Trophoblast cell (in vitro differentiated cells and primary cell): Measurements from ENCODE around the gene USP44.

Experiments
- DNase-seq, 2 donors: peaks; one replicate each; pipeline ENCODE4 v3.0.0-alpha.2; 2016
- H2AFZ ChIP-seq: 2 replicates; pipeline ENCODE4 v1.6.1; 2013; ENCODE audit warnings: low read length, moderate library complexity, mild to moderate bottlenecking; ENCODE audit not compliant: insufficient read depth, poor library complexity
- H2AK5ac ChIP-seq: 2 replicates; pipeline ENCODE4 v1.6.1; 2013; ENCODE audit warnings: mild to moderate bottlenecking, low read length
- H2BK120ac ChIP-seq: 2 replicates; pipeline ENCODE4 v1.6.1; 2013; ENCODE audit warnings: low read length, mild to moderate bottlenecking, moderate library complexity; ENCODE audit not compliant: insufficient read depth, poor library complexity
- H2BK12ac ChIP-seq: 2 replicates; pipeline ENCODE4 v1.6.1; 2013; ENCODE audit warnings: mild to moderate bottlenecking, low read length, moderate library complexity
- H2BK5ac ChIP-seq: 2 replicates; pipeline ENCODE4 v1.6.1; 2013; ENCODE audit warnings: low read length, low read depth, moderate library complexity, mild to moderate bottlenecking; ENCODE audit not compliant: poor library complexity
- H3K14ac ChIP-seq: 2 replicates; pipeline ENCODE4 v1.6.1; 2013; ENCODE audit warnings: mild to moderate bottlenecking, low read length
- H3K18ac ChIP-seq: 2 replicates; pipeline ENCODE4 v1.6.1; 2013; ENCODE audit warnings: mild to moderate bottlenecking, low read length
- H3K23ac ChIP-seq: 2 replicates; pipeline ENCODE4 v1.6.1; 2013; ENCODE audit warnings: low read length
- H3K27ac ChIP-seq: 2 replicates; pipeline ENCODE4 v1.5.1; 2013; ENCODE audit warnings: low read depth, mild to moderate bottlenecking, inconsistent platforms, low read length, moderate library complexity
- H3K27me3 ChIP-seq: 2 replicates; pipeline ENCODE4 v1.6.1; 2013; ENCODE audit warnings: inconsistent platforms, mild to moderate bottlenecking, low read length, moderate library complexity; ENCODE audit not compliant: insufficient read depth
- H3K36me3 ChIP-seq, 2 experiments: 1 replicate in 1 of 2; 2 replicates in 1 of 2; pipeline ENCODE4 v1.6.1; 2013; ENCODE audit warnings: low read length in 2 of 2, mild to moderate bottlenecking in 2 of 2, moderate library complexity in 1 of 2; ENCODE audit not compliant: insufficient read depth in 2 of 2, control insufficient read depth in 1 of 2
- H3K4ac ChIP-seq: 2 replicates; pipeline ENCODE4 v1.6.1; 2013; ENCODE audit warnings: low read depth, mild to moderate bottlenecking, low read length, moderate library complexity
- H3K4me1 ChIP-seq, 2 experiments: 1 replicate in 1 of 2; 2 replicates in 1 of 2; pipeline ENCODE4 v1.6.1; 2013; ENCODE audit warnings: low read length in 2 of 2, mild to moderate bottlenecking in 2 of 2, moderate library complexity in 1 of 2; ENCODE audit not compliant: insufficient read depth in 2 of 2, control insufficient read depth in 1 of 2
- H3K4me2 ChIP-seq: 2 replicates; pipeline ENCODE4 v1.6.1; 2013; ENCODE audit warnings: inconsistent platforms, mild to moderate bottlenecking, low read length, moderate library complexity
- H3K4me3 ChIP-seq: 2 replicates; pipeline ENCODE4 v1.5.1; 2013; ENCODE audit warnings: mild to moderate bottlenecking, low read depth, low read length, inconsistent platforms
- H3K79me1 ChIP-seq: one replicate; pipeline ENCODE4 v1.6.1; 2013; ENCODE audit warnings: low read length
- H3K79me2 ChIP-seq: 2 replicates; pipeline ENCODE4 v1.6.1; 2013; ENCODE audit warnings: low read length, mild to moderate bottlenecking; ENCODE audit not compliant: control insufficient read depth, insufficient read depth, poor library complexity
- H3K9ac ChIP-seq: 2 replicates; pipeline ENCODE4 v1.6.1; 2013; ENCODE audit warnings: mild to moderate bottlenecking, low read length
- H3K9me3 ChIP-seq: 2 replicates; pipeline ENCODE4 v1.6.1; 2013; ENCODE audit warnings: low read depth, mild to moderate bottlenecking, control low read depth, inconsistent platforms, low read length; ENCODE audit not compliant: insufficient read depth
- H4K12ac ChIP-seq: 2 replicates; pipeline ENCODE4 v1.6.1; 2013; ENCODE audit warnings: low read depth, mild to moderate bottlenecking, low read length, moderate library complexity
- H4K8ac ChIP-seq: 2 replicates; pipeline ENCODE4 v1.6.1; 2013; ENCODE audit warnings: low read depth, mild to moderate bottlenecking, low read length, moderate library complexity
- H4K91ac ChIP-seq: one replicate; pipeline ENCODE4 v1.6.1; 2013; ENCODE audit warnings: low read depth, mild to moderate bottlenecking, low read length, moderate library complexity
- WGBS: extraction: QIAGEN DNeasy Blood & Tissue Kit; methylation state at CpG from one replicate; pipeline ENCODE4 v1.1.7; 2013; ENCODE audit warnings: missing lambda C conversion rate; ENCODE audit not compliant: insufficient read length, insufficient coverage; ENCODE audit errors: extremely low coverage; 5-methylcytosine and 5-hydroxymethylcytosine counted together

The USP44 gene

GRCh38 chr12:95518944-95519343, 32.3 kb downstream of the USP44 start:
- H3K36me3 ChIP-seq = peaks cover 0 to 2% of the 10 kb centered on the region in 2 experiments
- H4K8ac ChIP-seq = no peak overlapping the region
- no peak overlapping the region for H3K14ac ChIP-seq
- H2BK5ac ChIP-seq = no peak overlapping the region
- H2BK120ac ChIP-seq = no peak overlapping the region
- H4K91ac ChIP-seq = no peak overlapping the region
- no peak overlapping the region for H3K4ac ChIP-seq
- H3K23ac ChIP-seq = no peak overlapping the region
- H3K27ac ChIP-seq = no peak overlapping the region
- H4K12ac ChIP-seq = no peak overlapping the region
- no peak overlapping the region for H3K18ac ChIP-seq
- H3K4me3 ChIP-seq = no peak overlapping the region
- no peaks in the 10 kb centered on the region for H3K9me3 ChIP-seq
- H3K9ac ChIP-seq = no peak overlapping the region
- H3K79me2 ChIP-seq = no peaks in the 10 kb centered on the region
- no peak for DNase-seq
- H3K4me2 ChIP-seq = no peak overlapping the region
- no peak overlapping the region for H2BK12ac ChIP-seq
- no peaks in the 10 kb centered on the region for H3K27me3 ChIP-seq
- H3K4me1 ChIP-seq = no peaks in the 10 kb centered on the region
- no peaks in the 10 kb centered on the region for H3K79me1 ChIP-seq
- H2AK5ac ChIP-seq = no peak overlapping the region
- H2AFZ ChIP-seq = no peak overlapping the region

- H3K9me3 ChIP-seq = no peaks in the 10 kb centered on the region
- H4K8ac ChIP-seq = no peak overlapping the region
- no peak overlapping the region for H3K4me2 ChIP-seq
- H2AK5ac ChIP-seq = no peak overlapping the region
- H3K14ac ChIP-seq = no peak overlapping the region
- no peak for DNase-seq
- H2BK12ac ChIP-seq = no peak overlapping the region
- no peak overlapping the region for H2BK5ac ChIP-seq
- H3K4me1 ChIP-seq = no peaks in the 10 kb centered on the region
- H3K4ac ChIP-seq = no peak overlapping the region
- no peak overlapping the region for H3K23ac ChIP-seq
- H3K27ac ChIP-seq = no peak overlapping the region
- no peak overlapping the region for H4K91ac ChIP-seq
- H3K79me2 ChIP-seq = no peaks in the 10 kb centered on the region
- H3K79me1 ChIP-seq = no peaks in the 10 kb centered on the region
- no peak overlapping the region for H3K9ac ChIP-seq
- peaks cover 7 to 8% of the 10 kb centered on the region in 2 experiments for H3K36me3 ChIP-seq
- H3K18ac ChIP-seq = no peak overlapping the region
- H2AFZ ChIP-seq = no peak overlapping the region
- H3K4me3 ChIP-seq = no peak overlapping the region
- no peaks in the 10 kb centered on the region for H3K27me3 ChIP-seq
- H4K12ac ChIP-seq = no peak overlapping the region
- H2BK120ac ChIP-seq = no peak overlapping the region
Observed at GRCh38 chr12:95517246-95517645, 34.0 kb downstream of the USP44 start.

GRCh38 chr12:95516757-95517156, 34.5 kb downstream of the USP44 start:
- no peak overlapping the region for H3K14ac ChIP-seq
- no peak overlapping the region for H4K91ac ChIP-seq
- H2BK5ac ChIP-seq = no peak overlapping the region
- H3K79me1 ChIP-seq = no peaks in the 10 kb centered on the region
- no peak for DNase-seq
- no peak overlapping the region for H2AFZ ChIP-seq
- H3K9ac ChIP-seq = no peak overlapping the region
- no peaks in the 10 kb centered on the region for H3K79me2 ChIP-seq
- H2BK120ac ChIP-seq = no peak overlapping the region
- no peak overlapping the region for H3K4ac ChIP-seq
- H4K12ac ChIP-seq = no peak overlapping the region
- H2AK5ac ChIP-seq = no peak overlapping the region
- H4K8ac ChIP-seq = no peak overlapping the region
- no peak overlapping the region for H3K4me2 ChIP-seq
- no peak overlapping the region for H2BK12ac ChIP-seq
- H3K4me1 ChIP-seq = no peaks in the 10 kb centered on the region
- no peak overlapping the region for H3K18ac ChIP-seq
- H3K27ac ChIP-seq = no peak overlapping the region
- peaks cover 8 to 10% of the 10 kb centered on the region in 2 experiments for H3K36me3 ChIP-seq
- H3K9me3 ChIP-seq = no peaks in the 10 kb centered on the region
- H3K23ac ChIP-seq = no peak overlapping the region
- no peaks in the 10 kb centered on the region for H3K27me3 ChIP-seq
- H3K4me3 ChIP-seq = no peak overlapping the region

GRCh38 chr12:95515197-95515596, 36.1 kb downstream of the USP44 start:
- Histone ChIP-seq H3K27ac (no peak overlapping the region), H4K12ac (no peak overlapping the region), H2BK12ac (no peak overlapping the region), H4K8ac (no peak overlapping the region), H3K4me1 (no peaks in the 10 kb centered on the region), H2BK120ac (no peak overlapping the region), H4K91ac (no peak overlapping the region), H2AFZ (no peak overlapping the region), H3K9ac (no peak overlapping the region), H3K9me3 (no peaks in the 10 kb centered on the region), H3K4me2 (no peak overlapping the region), H3K79me2 (no peaks in the 10 kb centered on the region), H3K27me3 (no peaks in the 10 kb centered on the region), H3K4me3 (no peak overlapping the region), H3K79me1 (no peaks in the 10 kb centered on the region), H2AK5ac (no peak overlapping the region), H3K4ac (no peak overlapping the region), H2BK5ac (no peak overlapping the region), H3K23ac (no peak overlapping the region), H3K36me3 (peaks cover 12 to 13% of the 10 kb centered on the region in 2 experiments), H3K14ac (no peak overlapping the region), H3K18ac (no peak overlapping the region)
- no peak for DNase-seq
- no CpG with 5 or more reads among the region's 3 CpGs for WGBS

GRCh38 chr12:95513599-95513998, 37.7 kb downstream of the USP44 start:
- Histone ChIP-seq H2BK120ac (no peak overlapping the region), H3K4me3 (no peak overlapping the region), H3K18ac (no peak overlapping the region), H3K14ac (no peak overlapping the region), H2BK5ac (no peak overlapping the region), H3K9ac (no peak overlapping the region), H3K79me2 (no peaks in the 10 kb centered on the region), H2BK12ac (no peak overlapping the region), H3K4ac (no peak overlapping the region), H3K79me1 (no peaks in the 10 kb centered on the region), H2AFZ (no peak overlapping the region), H4K91ac (no peak overlapping the region), H3K4me2 (no peak overlapping the region), H3K23ac (no peak overlapping the region), H4K12ac (no peak overlapping the region), H4K8ac (no peak overlapping the region), H3K27ac (no peak overlapping the region), H2AK5ac (no peak overlapping the region), H3K9me3 (no peaks in the 10 kb centered on the region), H3K4me1 (no peaks in the 10 kb centered on the region), H3K36me3 (peaks cover 12 to 13% of the 10 kb centered on the region in 2 experiments), H3K27me3 (no peaks in the 10 kb centered on the region)
- no CpG with 5 or more reads among the region's 5 CpGs for WGBS
- DNase-seq = no peak
